ENCODE data around the gene OGDHL.

The OGDHL gene

DNA sequence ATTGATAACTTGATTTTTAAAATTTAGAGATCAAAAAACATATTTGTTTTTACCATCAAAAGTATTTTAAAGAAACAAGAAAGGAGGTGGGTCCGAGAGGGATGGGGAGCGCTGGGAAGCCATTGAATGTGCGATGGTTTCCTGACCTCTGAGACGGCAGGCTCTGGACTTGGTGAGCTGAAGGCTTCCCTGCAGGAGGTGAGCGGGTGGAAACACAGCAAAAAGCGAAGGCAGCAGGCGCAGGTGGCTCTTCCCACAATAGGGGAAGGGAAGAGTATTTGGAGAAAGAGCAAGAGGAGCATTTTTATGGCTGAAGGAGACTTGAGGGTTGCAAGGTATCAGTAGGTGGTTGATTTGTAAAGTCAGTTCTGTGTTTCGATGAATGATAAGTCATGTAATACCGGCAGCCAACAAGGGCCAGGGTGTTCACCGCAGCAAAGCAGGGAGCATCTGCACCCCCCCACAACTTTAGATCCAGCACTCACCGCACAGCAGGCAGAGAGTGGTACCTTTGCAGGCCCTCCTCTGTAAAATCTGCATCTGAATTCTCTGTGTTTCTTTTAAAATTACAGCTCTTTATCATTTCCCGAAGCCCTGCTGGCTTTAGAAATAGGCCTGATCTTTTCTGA lies 72.1 kb downstream of the OGDHL start:
- DNase-seq (ENCODE audit: low spot score) = no peak

DNA sequence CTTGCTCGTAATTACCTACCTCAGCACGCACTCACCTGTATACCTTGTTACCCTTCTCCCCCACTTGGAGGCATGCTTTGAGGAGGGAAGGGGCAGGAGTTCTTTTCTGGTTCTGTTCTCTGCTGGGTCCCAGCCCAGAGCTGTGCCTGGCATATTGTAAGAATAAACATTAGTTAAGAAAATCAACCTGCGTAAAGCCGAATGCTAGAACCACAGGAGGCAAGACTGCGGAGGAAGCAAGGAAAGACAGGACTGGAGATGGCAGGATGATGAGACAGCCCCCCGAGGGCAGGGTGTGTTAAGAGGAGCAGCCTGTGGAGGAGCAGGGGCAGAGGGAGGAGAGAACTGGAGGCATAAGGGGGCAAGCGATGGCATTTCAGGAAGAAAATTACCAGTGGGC lies 73.2 kb downstream of the OGDHL start:
- no peak for DNase-seq (ENCODE audit: low spot score)

DNA sequence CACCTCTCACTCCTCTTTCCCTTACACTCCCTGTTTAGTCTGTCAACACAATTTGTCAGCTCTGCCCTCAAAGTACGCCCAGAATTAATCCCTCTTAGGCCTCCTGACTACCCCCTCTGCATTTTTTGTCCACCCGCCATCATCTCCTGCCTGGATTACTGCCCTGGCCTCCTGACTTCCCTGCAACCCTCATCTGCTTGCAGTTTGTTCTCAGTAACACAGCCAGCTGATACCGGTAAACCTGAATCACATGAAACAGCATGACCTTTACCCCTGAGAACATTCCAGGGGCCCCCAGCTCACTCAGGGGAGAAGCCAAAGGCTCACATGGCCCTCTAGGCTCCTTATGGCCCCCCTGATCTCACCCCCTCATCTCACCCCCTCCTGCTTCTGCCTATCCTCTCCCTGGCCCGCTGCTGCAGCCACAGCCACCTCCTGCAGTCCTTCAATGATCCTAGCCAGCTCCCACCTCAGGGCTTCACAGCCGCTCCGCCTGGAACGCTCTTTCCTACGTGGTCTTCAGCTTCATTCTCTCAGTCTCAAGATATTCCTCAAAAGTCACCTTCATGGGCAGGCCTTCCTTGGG lies 73.8 kb downstream of the OGDHL start:
- no peak for DNase-seq (ENCODE audit: low spot score)

DNA sequence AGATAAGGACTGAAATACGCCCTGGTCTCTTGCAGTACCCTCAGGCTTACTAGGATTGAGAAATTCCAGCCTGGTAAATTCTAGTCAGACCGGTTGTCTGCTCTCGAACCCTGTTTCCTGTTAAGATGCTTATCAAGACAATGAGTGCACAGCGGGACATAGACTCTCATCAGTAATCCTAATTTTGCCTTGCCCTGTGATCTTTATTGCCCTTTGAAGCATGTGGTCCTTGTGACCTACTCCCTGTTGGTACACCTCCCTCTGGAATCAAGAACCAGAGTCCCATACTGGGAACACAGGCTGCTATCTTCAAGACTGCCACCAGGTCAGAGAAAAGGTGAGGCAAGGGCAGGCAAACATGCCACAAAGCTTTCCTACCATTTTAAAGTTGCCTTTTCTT lies 75.5 kb downstream of the OGDHL start:
- DNase-seq (ENCODE audit: low spot score) = no peak
